Measurements from ENCODE around the gene DHX35.

DHX35 gene

DNA sequence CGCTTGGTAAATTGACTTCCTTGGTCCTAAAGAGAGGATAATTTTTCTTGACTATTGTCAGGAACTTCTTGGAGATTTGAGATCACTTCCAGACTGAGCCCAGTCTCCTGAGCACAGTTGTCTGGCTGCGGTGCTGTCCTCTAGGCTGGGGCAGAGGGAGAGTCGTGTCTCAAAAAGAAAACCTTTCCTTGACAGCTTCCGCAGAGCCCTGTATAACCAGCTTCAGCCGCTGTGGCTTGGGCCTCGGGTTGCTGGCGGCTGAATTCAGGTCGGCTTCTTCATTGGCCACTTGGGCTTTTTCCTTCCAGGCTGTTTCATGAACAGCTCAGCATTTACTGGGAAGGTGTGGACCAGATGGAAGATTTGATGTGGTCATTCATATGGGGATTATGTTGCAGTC lies 75.9 kb downstream of the DHX35 start:
- Histone ChIP-seq H3K27me3 (ENCODE audit: control insufficient read depth, insufficient read depth, low read length, poor library complexity, severe bottlenecking) (no peaks in the 10 kb centered on the region), H3K27ac (ENCODE audit: insufficient read depth, low read depth, low read length, poor library complexity, severe bottlenecking) (no peak overlapping the region), H3K9me3 (ENCODE audit: control insufficient read depth, low read length) (no peaks in the 10 kb centered on the region), H3K4me1 (ENCODE audit: control insufficient read depth, insufficient read depth, low read length) (no peaks in the 10 kb centered on the region), H3K36me3 (ENCODE audit: control insufficient read depth, insufficient read depth, low read length) (peaks cover 35% of the 10 kb centered on the region), H3K4me3 (ENCODE audit: insufficient read depth, low read depth, low read length) (no peak overlapping the region)
- WGBS, 2 experiments, result 95% methylated on average over 8 of the region's 8 CpGs

GRCh38 chr20:39038495-39038894 lies 76.4 kb downstream of the DHX35 start:
- WGBS, 2 experiments, result 95 to 96% methylated on average over 6 of the region's 6 CpGs
- H3K4me3 ChIP-seq (ENCODE audit: insufficient read depth, low read depth, low read length), result no peak overlapping the region
- no peaks in the 10 kb centered on the region for H3K4me1 ChIP-seq (ENCODE audit: control insufficient read depth, insufficient read depth, low read length)
- peaks cover 35% of the 10 kb centered on the region for H3K36me3 ChIP-seq (ENCODE audit: control insufficient read depth, insufficient read depth, low read length)
- H3K9me3 ChIP-seq (ENCODE audit: control insufficient read depth, low read length), result no peaks in the 10 kb centered on the region
- H3K27me3 ChIP-seq (ENCODE audit: control insufficient read depth, insufficient read depth, low read length, poor library complexity, severe bottlenecking), result no peaks in the 10 kb centered on the region
- H3K27ac ChIP-seq (ENCODE audit: insufficient read depth, low read depth, low read length, poor library complexity, severe bottlenecking), result no peak overlapping the region

- H3K27me3 ChIP-seq (ENCODE audit: control insufficient read depth, insufficient read depth, low read length, poor library complexity, severe bottlenecking), result no peaks in the 10 kb centered on the region
- peaks cover 29% of the 10 kb centered on the region for H3K36me3 ChIP-seq (ENCODE audit: control insufficient read depth, insufficient read depth, low read length)
- 93 to 100% methylated on average over 2 of the region's 3 CpGs for WGBS, 2 experiments
Measured at GRCh38 chr20:39039261-39039660, 77.1 kb downstream of the DHX35 start.

DNA sequence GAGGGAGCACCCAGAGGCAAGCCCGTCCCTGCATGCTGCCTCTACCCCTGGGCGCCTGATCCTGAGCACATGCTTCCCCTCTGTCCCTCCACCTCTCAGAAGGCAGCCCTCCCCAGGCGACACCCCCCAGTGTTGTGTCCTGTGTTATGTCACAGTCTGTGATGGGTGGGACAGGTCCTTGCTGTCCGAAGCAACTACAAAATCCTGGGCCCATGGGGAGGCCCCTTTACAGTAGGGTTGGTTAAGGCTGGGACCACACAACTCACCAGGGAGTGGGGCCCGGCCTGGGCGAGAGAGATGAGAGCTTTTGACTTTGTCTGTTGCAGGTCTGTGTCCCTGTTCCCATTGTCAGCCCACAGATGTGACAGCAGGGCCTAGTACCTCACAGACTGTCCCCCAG lies 78.0 kb downstream of the DHX35 start:
- Histone ChIP-seq H3K4me3 (ENCODE audit: insufficient read depth, low read depth, low read length) (no peak overlapping the region), H3K27me3 (ENCODE audit: control insufficient read depth, insufficient read depth, low read length, poor library complexity, severe bottlenecking) (no peaks in the 10 kb centered on the region), H3K9me3 (ENCODE audit: control insufficient read depth, low read length) (no peaks in the 10 kb centered on the region), H3K36me3 (ENCODE audit: control insufficient read depth, insufficient read depth, low read length) (peaks cover 21% of the 10 kb centered on the region), H3K4me1 (ENCODE audit: control insufficient read depth, insufficient read depth, low read length) (no peaks in the 10 kb centered on the region), H3K27ac (ENCODE audit: insufficient read depth, low read depth, low read length, poor library complexity, severe bottlenecking) (no peak overlapping the region)
- 93 to 94% methylated on average over 6 of the region's 6 CpGs for WGBS, 2 experiments

More at GRCh38 chr20:39039261-39039660, 77.1 kb downstream of the DHX35 start:
- Histone ChIP-seq H3K4me3 (ENCODE audit: insufficient read depth, low read depth, low read length) (no peak overlapping the region), H3K9me3 (ENCODE audit: control insufficient read depth, low read length) (no peaks in the 10 kb centered on the region), H3K27ac (ENCODE audit: insufficient read depth, low read depth, low read length, poor library complexity, severe bottlenecking) (no peak overlapping the region), H3K4me1 (ENCODE audit: control insufficient read depth, insufficient read depth, low read length) (no peaks in the 10 kb centered on the region)

DNA sequence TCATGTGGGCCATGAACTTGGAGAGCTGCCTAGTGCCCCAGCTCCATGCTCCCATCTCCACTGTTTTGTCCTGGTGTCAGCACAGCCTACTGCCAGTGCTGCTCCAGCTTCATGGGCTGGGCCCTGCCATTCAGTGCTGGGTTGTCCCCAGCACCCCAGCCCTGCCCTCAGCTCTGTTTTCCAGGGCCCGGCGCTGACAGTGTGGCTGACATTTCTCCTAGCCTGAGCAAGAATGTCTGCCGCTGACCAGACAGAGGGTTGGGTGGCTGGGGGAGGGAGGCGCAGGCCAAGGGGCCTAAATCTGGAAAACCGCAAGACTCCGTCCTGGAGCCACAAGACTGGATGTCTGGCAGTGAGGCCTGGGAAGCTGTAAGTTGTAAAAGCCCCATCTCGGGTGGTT lies 78.9 kb downstream of the DHX35 start:
- peaks cover 17% of the 10 kb centered on the region for H3K36me3 ChIP-seq (ENCODE audit: control insufficient read depth, insufficient read depth, low read length)

DNA sequence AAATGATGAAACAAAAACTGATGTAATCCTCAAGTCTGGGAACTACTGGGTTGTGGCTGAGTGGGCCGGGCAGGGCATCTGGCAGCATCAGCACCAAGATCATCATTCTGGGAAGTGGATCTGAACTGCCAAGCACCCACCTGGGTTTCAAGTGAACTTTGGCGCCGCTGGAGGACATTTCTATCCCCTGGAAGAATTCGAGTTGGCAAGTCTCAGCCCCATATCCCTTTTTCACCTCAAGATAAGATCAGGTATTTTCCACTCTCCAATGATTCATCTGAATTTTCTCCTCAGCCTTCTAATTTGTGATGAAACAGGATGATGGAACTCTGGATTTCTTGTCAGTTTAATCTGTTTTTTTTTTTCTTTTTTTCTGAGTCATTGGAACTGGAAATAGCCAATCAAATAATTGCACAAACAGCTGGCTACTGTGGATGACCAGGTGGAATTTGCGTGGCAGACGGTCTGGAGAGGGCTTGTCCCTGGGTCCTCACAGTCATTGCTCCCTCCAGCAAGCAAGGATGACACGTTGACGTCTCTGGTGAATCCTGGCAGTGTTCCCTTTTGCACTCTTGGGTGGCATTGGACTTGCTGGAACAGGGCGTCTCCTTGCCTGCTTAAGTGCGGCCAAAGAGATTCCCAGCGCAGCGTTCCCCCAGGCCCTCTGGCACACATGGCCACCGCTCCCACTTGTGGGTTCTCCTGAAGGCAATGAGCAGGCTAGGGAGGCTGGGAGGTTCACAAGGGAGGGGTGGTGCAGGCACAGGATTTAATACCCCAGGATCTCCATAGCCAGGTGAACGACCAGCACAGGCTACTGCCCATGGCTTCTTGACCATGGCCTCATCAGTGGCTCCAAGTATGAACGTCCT lies 80.4 kb downstream of the DHX35 start:
- H3K4me1 ChIP-seq (ENCODE audit: control insufficient read depth, insufficient read depth, low read length), result no peaks in the 10 kb centered on the region
- H3K36me3 ChIP-seq (ENCODE audit: control insufficient read depth, insufficient read depth, low read length), result peaks cover 12% of the 10 kb centered on the region
- H3K4me3 ChIP-seq (ENCODE audit: insufficient read depth, low read depth, low read length), result no peak overlapping the region
- H3K27ac ChIP-seq (ENCODE audit: insufficient read depth, low read depth, low read length, poor library complexity, severe bottlenecking), result no peak overlapping the region
- 96% methylated on average over 15 of the region's 15 CpGs for WGBS, 2 experiments
- no peaks in the 10 kb centered on the region for H3K27me3 ChIP-seq (ENCODE audit: control insufficient read depth, insufficient read depth, low read length, poor library complexity, severe bottlenecking)
- no peaks in the 10 kb centered on the region for H3K9me3 ChIP-seq (ENCODE audit: control insufficient read depth, low read length)

More for the DNA sequence above, 78.9 kb downstream of the DHX35 start:
- Histone ChIP-seq H3K4me3 (ENCODE audit: insufficient read depth, low read depth, low read length) (no peak overlapping the region), H3K27me3 (ENCODE audit: control insufficient read depth, insufficient read depth, low read length, poor library complexity, severe bottlenecking) (no peaks in the 10 kb centered on the region), H3K4me1 (ENCODE audit: control insufficient read depth, insufficient read depth, low read length) (no peaks in the 10 kb centered on the region), H3K9me3 (ENCODE audit: control insufficient read depth, low read length) (no peaks in the 10 kb centered on the region), H3K27ac (ENCODE audit: insufficient read depth, low read depth, low read length, poor library complexity, severe bottlenecking) (no peak overlapping the region)
- WGBS, 2 experiments, result 93 to 95% methylated on average over 7 of the region's 7 CpGs

DNA sequence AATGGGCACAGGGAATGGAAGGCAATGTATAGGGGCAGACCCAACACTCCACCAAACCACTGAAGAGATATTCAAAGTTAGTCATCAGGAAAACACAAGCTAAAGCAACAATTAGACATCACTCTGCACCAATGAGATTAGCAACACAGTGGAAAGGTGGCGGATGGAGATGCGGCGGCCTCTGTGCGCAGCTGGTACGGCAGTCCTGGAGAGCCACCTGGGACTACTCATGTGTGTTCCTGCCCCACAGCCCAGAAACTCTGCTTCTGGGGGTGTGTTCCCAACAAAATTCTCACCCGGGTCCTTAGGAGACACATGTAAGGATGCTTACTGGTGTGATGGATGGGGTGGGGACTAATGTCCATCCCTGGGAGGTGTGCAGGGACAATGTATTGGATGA lies 82.4 kb downstream of the DHX35 start:
- peaks cover 4% of the 10 kb centered on the region for H3K36me3 ChIP-seq (ENCODE audit: control insufficient read depth, insufficient read depth, low read length)
- peaks cover 8% of the 10 kb centered on the region for H3K27me3 ChIP-seq (ENCODE audit: control insufficient read depth, insufficient read depth, low read length, poor library complexity, severe bottlenecking)
- WGBS, 2 experiments, result 96 to 97% methylated on average over 6 of the region's 6 CpGs
- no peak overlapping the region for H3K4me3 ChIP-seq (ENCODE audit: insufficient read depth, low read depth, low read length)
- H3K9me3 ChIP-seq (ENCODE audit: control insufficient read depth, low read length), result no peaks in the 10 kb centered on the region
- H3K4me1 ChIP-seq (ENCODE audit: control insufficient read depth, insufficient read depth, low read length), result peaks cover 2% of the 10 kb centered on the region
- H3K27ac ChIP-seq (ENCODE audit: insufficient read depth, low read depth, low read length, poor library complexity, severe bottlenecking), result no peak overlapping the region

- H3K36me3 ChIP-seq (ENCODE audit: control insufficient read depth, insufficient read depth, low read length), result peaks cover 4% of the 10 kb centered on the region
- peaks cover 12% of the 10 kb centered on the region for H3K27me3 ChIP-seq (ENCODE audit: control insufficient read depth, insufficient read depth, low read length, poor library complexity, severe bottlenecking)
- H3K4me1 ChIP-seq (ENCODE audit: control insufficient read depth, insufficient read depth, low read length), result peaks cover 5% of the 10 kb centered on the region
- no peaks in the 10 kb centered on the region for H3K9me3 ChIP-seq (ENCODE audit: control insufficient read depth, low read length)
- no peak overlapping the region for H3K27ac ChIP-seq (ENCODE audit: insufficient read depth, low read depth, low read length, poor library complexity, severe bottlenecking)
- WGBS, 2 experiments, result 94 to 95% methylated on average over 8 of the region's 8 CpGs
- H3K4me3 ChIP-seq (ENCODE audit: insufficient read depth, low read depth, low read length), result no peak overlapping the region
Measured at GRCh38 chr20:39045676-39046075, 83.5 kb downstream of the DHX35 start.

- Histone ChIP-seq H3K27ac (ENCODE audit: insufficient read depth, low read depth, low read length, poor library complexity, severe bottlenecking) (no peak overlapping the region), H3K27me3 (ENCODE audit: control insufficient read depth, insufficient read depth, low read length, poor library complexity, severe bottlenecking) (peaks cover 12% of the 10 kb centered on the region), H3K4me1 (ENCODE audit: control insufficient read depth, insufficient read depth, low read length) (peaks cover 5% of the 10 kb centered on the region), H3K36me3 (ENCODE audit: control insufficient read depth, insufficient read depth, low read length) (peaks cover 3% of the 10 kb centered on the region), H3K9me3 (ENCODE audit: control insufficient read depth, low read length) (no peaks in the 10 kb centered on the region), H3K4me3 (ENCODE audit: insufficient read depth, low read depth, low read length) (no peak overlapping the region)
- 77 to 78% methylated on average over 10 of the region's 10 CpGs for WGBS, 2 experiments
Measured at GRCh38 chr20:39047417-39047985, 85.4 kb downstream of the DHX35 start.

DNA sequence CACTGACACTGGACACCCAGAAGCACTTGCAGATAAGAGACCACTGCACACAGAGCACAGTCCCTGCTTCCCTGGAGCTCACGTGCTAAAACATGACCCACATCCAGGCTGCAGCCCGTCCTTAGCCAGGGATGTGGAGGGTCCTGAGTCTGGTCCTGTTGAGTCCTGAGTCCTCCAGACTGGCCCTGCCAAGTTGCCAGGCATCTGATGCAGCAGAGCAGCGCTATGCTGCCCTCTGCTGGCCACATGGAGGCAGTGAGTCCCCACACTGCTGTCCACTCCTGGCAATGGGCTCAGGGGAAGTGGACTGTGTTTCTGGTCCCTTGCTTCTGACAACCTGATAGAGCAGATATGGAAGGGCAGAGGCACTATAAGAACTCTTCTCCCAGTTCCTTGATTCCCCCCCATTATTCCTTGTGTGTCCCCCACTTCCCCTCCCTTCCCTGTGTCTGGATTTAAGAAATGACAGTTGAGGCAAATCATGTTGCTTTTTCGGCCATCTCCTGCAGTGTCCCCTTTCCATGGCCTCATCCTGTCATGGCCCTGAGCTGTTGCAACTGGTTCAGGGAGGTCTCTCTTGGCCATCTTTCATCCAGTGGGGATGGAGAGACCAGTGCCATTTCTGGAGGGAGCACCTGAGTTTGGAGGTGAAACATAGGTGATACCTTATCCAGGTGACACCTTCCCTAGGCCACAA lies 86.0 kb downstream of the DHX35 start:
- peaks cover 12% of the 10 kb centered on the region for H3K27me3 ChIP-seq (ENCODE audit: control insufficient read depth, insufficient read depth, low read length, poor library complexity, severe bottlenecking)
- no peaks in the 10 kb centered on the region for H3K9me3 ChIP-seq (ENCODE audit: control insufficient read depth, low read length)
- 25 to 30% methylated on average over 4 of the region's 4 CpGs for WGBS, 2 experiments
- no peaks in the 10 kb centered on the region for H3K36me3 ChIP-seq (ENCODE audit: control insufficient read depth, insufficient read depth, low read length)
- H3K4me1 ChIP-seq (ENCODE audit: control insufficient read depth, insufficient read depth, low read length), result peaks cover 5% of the 10 kb centered on the region
- H3K4me3 ChIP-seq (ENCODE audit: insufficient read depth, low read depth, low read length), result no peak overlapping the region
- H3K27ac ChIP-seq (ENCODE audit: insufficient read depth, low read depth, low read length, poor library complexity, severe bottlenecking), result no peak overlapping the region
